GM18858 (cell line): ENCODE measurements around the gene FRG2C.
"Not testable (repeated sequence)": the region's sequence is repeated elsewhere in the genome, so short reads cannot be mapped to it uniquely, and the experiment has no call there.

ENCODE experiments used
- ATAC-seq: cut with Tn5 transposase; IDR thresholded peaks from one replicate; pipeline ENCODE4 v1.9.1; 2021; ENCODE audit not compliant: unreplicated experiment

Gene FRG2C

DNA sequence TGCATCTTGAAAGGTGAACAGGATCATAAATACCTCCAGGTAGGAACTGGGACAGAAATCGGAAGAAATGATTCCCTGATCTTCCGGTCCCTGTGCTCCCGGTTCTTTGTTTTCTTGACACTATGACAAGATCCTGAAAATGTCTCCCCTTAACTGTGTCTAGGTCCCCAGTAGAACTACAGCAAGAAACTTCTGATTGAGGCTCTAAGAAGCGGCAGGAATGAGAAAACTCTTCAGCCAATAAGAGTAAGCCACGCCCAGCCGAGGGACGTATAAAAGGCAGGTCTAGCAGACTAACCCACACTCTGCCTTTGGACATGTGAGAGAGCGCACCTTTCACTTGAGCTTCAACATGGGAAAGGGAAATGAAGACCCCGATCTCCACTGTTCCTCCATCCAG is at the start of gene FRG2C:
TSS of gene FRG2C (plus strand) at position 301 of the 400 bp plus-strand sequence. CDS start at position 353, 52 bp downstream.
- not testable (repeated sequence) for ATAC-seq

DNA sequence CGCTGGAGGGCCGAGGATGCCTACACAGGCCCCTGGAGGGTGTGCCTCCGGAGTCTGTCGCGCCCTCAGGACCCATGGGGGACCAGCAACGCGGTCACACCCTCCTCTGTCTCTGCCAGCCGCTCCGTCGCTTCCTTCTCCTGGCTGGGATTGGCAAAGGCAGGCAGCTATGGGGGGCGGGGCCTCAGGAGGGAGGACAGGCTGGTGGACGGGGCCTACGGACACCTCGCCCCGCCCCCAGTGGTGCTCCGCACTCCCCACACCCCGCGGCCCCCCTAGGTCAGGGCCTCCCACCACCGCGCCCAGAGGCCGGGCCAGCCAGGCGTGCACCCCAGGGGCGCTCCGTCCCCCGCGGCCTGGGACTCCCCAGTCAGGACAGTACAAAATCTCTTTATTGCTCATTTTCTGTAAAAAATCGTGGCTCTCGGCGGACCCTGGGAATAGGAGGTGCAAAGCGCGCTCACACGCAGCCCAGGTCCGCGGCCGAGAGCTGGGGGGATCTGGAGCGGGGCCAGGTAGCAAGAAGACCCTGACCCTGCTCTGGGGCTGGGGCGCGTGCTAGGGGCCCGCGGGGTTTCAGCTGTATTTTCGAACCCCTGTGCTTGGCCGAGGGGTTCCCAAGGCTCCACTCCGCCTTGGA is 45.3 kb upstream of the FRG2C start:
- not testable (repeated sequence) for ATAC-seq

DNA sequence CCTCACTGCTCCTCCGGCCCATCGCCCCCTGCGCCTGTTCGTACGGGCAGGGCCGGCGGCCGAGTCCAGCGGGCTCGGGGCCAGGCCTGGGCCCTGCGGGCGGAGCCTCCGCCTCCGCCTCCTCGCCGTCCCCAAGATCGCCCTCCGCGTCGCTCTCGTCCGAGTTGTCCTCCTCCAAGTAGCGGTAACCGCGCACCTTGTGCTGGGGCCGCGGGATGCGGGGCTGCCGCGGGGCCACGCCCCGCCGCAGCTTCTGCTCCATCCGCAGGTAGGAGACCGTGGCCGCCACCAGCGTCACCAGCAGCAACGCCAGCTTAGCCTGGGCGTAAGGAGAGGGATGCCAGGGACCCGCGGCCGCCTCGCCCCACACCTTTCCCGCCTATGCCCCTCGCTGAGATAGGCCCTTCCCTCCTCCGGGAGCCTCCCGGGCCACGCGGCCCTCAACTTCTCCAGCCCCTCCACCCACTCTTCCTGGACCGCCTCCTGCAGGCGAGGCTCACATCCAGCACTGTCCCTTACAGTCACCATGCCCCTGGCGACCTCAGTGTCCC is 44.6 kb upstream of the FRG2C start:
- ATAC-seq = not testable (repeated sequence)

DNA sequence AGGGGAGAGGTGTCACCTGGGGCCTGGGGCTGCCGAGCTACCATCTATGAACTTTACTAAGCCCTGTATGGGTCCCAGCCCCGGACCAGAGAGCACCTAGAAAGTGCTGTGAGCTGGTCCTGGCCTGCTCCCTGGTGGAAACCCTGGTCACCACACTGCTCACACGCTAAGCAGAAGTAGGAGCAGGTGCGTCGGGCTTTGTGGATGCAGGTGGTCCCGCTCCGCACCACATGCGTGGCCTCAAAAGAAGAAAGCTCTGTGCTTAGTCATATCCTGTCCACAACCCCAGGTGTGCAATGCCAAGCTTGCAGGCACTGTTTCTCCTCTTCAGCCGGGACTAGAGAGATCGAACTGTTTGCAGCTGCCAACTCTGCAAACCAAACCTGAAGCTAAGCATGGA is 42.4 kb upstream of the FRG2C start:
- not testable (repeated sequence) for ATAC-seq

DNA sequence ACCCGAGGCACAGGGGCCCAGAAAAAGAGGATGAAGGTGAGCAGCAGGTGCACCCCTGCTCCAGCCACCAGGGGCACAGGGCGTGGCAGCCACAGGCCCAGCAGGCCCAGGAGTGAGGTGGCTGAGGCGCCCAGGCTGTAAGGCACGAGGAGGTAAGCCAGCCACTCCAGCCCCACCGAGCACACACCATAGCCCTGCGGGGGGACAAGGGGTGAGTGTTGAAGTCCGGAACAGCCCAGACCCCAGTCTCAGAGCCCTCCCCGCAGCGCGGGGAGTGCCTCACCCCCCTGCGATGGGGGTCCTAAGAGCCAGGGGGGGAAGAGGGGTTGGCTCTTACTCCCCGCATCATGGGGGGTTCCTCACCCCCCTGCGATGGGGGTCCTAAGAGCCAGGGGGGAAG is 40.5 kb upstream of the FRG2C start:
- not testable (repeated sequence) for ATAC-seq

DNA sequence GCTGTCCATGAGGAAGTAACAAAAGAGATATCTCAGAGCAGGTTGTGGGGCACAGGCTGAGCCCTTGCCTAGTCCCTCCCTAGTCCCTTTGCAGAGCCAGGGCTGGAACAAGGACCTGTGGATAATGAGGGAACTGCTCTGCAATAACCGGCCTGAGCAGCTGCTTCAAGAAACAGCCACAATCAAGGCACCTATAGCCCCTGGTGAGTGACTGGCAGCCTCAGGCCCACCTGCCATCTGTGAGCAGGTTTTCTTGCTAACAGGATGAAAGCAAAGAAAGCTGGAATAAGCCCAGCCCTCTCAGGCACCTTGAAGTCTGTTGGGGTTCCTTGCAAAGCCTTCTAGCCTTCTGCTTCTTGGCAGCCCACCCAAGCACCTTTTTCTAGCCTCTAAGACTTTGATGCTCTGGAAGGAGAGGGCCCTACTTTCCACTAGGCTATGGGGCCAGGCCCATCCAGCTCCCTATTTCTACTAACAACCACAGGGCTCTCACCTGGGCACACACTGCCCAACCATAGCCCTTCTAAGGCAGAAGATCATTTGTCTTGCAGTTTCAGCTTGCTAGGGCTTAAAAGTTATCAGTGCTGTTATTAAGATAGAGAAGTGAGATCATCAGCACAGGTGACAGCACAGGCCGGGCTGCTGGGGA is 33.1 kb upstream of the FRG2C start:
- not testable (repeated sequence) for ATAC-seq

DNA sequence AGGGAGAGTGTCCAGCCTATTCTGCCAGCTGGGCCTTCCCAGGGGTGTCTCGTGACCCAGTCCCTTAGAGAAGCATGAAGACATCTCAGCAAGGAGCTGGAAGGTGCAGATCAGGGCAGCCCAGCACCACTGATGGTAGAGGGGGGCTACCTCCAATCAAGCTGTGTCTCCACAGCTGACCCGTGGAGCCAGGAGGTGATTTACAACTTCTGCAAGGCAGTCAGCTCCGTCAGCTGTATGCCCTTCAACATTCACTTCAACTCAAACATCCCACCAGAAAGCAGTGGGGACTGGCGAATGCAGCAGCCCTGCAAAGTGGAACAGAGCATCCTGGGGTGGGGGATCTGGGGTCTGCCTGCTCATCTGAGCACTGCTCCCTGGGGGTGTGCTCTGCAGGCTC is 32.6 kb upstream of the FRG2C start:
- no peak for ATAC-seq

DNA sequence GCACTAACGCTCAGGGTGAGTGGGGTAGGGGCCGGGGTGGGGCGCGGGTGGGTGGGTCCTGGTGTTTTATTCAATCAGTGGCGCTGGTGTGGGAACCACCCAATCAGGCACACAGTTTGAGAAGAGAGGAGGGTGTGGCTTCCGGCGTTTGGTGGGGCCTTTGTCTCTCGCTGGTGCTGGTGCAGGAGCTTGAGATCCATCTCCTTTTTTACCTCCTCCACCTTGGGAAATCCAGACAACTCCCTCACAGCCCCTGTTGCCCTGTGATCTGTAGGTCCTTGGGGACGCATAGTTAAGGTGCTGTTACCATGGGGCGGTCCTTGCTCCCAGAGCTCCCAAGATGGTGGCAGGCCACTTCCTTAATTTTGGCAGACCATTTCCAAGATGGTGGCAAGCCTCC is 25.2 kb upstream of the FRG2C start:
- not testable (repeated sequence) for ATAC-seq

DNA sequence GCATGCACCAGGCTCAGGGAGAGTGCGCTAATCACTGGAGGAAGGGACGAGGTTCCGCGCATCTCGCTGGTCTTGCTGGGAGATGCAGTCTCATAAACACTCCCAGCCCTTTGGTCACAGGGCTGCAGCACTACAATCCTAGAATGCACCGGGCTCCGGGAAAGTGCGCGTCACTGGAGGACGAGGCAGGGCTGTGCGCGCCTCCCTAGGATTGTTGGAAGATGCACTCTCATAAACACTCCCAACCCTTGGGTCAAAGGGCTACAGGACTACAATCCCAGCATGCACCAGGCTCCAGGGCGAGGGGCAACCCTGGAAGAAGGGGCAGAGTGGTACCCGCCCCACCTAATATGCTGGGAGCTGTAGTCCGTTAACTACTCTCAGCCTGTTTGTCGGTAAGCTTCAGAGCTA is 23.0 kb upstream of the FRG2C start:
- peak; percentile 51 for ATAC-seq

DNA sequence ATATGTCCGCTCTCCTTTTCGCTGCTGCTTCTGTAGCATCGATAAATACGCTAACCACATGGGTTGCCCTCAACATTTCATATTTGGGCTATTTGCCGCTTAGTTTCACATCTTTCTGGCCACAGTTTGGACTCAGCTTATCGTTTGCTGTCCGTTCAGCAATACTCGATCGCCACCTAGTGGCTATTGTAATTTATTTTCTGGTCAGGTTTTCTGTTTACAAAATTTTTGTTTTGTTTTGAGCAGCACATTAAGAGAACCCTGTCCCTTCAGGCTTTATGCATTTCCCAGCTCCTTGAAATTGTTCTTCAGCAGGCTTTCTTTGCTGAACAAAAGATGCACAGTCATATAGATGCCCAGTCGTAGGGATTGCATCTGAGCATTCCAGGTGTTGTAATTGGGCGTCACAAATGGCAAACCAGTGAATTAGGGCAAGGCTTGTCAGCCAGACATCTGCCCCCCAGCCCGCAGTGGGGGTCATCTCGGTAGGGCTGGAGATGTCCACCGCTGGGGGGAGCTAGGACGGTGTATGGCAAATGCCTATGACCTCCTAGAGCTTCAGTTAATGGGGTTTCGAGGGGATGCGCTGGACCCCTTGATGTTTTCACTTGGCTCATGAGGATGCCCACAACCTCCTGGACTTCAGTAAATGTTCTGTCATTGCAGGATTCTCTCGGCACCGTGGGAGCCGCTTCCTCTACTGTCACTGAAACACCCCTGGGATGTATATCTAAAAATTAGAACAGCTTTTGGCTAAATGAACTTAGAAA is 20.9 kb upstream of the FRG2C start:
- not testable (repeated sequence) for ATAC-seq

DNA sequence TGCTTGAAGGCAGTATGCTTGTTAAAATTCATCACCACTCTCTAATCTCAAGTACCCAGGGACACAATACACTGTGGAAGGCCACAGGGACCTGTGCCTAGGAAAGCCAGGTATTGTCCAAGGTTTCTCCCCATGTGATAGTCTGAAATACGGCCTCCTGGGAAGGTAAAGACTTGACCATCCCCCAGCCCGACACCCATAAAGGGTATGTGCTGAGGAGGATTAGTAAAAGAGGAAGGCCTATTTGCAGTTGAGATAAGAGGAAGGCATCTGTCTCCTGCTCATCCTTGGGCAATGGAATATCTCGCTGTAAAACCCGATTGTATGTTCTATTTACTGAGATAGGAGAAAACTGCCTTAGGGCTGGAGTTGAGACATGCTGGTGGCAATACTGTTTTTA is 18.6 kb upstream of the FRG2C start:
- not testable (repeated sequence) for ATAC-seq

DNA sequence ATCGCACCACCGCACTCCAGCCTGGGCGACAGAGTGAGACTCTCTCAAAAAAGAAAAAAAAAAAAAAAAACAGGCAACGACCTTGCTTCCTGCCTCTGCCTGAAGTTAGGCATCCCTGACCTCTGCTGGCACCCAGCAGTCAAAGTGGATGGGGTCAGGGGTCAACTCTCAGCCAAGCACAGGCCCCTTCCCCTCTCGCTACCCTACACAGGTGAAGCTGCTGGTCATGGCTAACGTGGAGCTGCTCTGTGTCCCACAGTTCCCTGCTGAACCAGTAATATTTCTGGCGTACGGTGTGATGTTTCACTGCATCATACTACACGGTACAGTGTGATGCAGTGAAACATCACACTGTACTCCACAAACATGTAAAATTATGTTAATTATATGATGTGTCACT is 13.9 kb upstream of the FRG2C start:
- no peak for ATAC-seq

DNA sequence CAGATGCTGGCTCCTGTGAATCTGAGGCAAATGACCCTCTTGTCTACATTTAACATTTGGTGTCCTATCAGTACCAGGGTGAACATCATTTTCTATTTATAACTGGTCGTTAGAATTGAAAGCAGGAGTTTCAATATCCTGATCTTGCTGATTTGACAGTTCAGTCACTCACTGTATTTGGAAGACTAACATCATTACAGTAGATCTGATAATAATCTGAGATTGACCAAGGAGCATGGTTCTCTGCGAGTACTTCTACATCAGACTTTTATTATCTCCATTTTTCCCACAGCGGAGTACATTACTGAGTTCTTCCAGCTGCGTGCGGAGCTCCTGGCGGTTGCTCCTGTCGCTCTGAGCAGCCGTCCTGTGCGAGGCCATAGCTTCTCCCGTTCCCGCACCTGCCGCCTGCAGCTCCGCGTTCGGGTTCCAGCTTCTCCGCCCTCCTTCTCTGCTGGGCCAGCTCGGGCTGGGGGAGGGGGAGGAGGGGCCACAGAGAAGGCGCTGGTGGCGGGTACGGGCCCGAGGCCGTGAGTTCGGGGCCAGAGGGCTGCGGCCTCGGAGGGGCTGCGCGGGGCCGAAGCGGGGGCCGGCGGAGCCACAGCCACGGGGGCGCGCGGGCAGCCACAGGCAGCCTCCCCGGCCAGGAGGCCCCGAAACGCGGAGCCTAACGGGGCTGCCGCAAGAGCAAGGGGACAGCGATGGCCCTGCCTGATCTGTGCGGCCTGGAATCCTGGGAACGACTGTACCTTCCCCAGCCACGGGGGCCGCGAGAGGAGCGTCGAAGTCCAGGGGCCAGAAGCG is 8.8 kb upstream of the FRG2C start:
- ATAC-seq = not testable (repeated sequence)

DNA sequence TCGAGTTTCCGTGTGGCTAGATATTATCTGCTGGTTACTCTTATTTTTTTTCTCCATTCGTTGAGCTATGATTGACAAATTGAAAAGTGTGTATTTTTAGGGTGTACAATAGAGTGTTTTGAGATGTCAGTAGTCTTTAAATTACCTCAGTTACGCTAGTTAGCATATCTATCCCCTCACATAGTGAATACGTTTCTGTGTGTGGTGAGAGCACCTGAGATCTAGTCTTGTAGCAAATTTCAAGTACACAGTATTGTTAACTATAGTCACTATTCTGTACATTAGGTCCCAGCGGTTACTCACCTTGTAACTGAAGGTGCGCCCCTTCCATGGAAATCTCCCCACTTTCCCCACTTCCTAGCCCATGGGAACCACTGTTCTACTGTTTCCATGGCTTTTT is 8.2 kb upstream of the FRG2C start:
- ATAC-seq = not testable (repeated sequence)

DNA sequence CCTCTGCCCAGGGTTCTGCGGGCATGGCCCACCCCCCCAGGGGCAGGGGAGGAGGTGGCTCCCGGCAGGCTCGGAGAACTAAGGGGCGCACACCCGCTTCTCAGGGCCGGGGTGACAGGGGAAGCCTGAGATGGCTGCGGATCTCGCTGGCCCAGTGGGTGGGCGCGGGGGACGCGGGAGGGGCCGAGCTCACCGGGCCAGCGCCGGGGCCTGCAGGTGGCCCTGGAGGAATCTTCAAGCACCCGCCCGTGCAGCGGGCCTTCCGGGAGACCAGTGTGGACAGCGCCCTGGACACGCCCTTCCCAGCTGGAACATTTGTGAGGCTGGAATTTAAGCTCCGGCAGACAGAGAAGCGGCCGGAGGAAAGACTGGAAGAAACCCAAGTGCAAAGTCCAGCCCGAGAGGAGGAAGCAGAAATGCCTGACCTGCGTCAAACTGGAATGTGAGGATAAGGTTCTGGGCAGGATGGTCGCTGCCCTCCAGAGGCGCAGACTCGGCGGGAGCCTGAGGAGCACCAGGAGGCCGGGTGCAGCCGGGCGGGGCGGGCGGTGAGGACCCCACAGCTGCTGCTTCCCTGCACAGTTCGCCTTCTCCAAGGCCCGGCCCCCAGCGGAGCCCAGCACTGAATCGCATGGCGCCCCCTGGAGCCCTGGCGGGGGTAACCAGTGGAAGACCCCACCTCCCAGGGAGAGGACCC is 5.6 kb upstream of the FRG2C start:
- not testable (repeated sequence) for ATAC-seq

DNA sequence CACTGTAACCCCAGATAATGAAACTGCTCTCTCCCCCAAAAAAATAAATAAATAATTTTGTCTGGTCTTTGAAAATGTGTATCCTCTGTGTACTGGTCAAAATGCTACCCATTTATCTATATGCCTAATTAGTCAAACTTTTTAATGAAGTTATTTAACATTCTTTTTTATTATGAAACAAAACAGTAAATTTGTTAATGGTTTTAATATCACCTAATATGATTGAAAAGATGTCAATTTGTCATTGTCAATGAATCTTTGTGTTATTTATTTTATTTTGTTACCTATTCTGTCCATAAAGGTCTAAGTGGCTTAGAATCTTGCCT is 5.1 kb upstream of the FRG2C start:
- not testable (repeated sequence) for ATAC-seq

DNA sequence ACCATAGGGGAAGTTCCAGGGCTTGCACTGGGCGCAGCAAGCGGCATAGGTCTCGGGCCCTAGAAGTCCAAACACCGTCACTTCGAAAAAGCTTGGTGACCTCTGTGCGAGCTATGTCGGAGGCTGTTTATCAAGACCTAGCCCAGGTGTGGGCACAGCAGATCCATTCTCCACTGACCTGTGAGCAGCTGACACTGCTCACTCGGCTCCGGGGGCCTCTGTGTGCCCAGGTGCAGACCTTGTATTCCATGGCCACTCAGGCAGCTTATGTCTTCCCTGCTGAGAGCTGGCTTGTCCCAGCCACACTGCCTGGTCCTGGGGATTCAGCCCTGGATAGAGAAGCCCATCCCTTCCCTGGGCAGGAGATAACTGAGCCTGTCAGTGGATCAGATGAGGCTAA is 1.5 kb downstream of the FRG2C start:
- not testable (repeated sequence) for ATAC-seq

DNA sequence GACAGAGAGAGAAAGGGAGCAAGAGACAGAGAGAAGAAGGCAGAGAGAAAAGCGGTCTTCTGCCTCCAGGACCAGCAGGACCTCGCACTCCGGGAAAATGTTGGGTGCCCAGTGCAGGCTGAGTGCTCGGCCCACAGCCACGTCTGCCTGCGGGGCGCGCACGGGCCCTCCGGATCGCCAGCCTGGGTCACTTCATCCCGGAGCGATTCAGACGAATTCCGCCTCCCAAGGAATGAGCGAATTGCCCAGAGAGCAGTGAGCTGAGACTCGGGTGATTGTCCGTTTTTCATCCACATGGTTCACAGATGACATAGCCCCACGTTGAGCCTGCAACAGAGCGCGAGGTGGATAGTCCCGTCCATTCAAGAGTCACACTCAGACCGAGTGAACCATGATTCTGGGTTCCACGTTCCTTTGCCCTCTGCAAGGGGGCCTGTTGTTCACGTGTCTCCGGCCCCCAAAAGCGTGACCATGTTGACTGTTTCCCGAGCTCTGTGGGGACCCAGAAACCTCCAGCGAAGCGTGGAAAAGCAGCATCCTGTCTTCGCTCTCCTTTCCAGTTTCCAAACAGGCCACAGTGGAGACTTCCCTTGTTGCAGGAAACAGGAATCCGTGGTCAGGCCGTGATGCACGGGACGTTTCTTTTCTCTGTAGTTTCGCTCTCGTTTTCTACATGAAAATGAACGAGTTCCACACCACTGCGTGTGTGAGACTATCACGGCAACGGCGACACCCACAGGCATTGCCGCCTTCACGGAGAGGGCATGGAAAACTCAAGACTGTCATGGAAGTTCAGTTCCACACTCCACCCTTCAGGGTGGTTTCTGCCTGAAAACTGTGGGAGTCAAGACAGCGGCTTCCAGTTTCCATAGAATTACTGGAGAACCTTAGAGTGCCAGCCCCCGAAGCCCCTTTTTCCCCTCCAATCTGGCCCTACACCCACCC is 3.9 kb downstream of the FRG2C start:
- ATAC-seq = not testable (repeated sequence)

DNA sequence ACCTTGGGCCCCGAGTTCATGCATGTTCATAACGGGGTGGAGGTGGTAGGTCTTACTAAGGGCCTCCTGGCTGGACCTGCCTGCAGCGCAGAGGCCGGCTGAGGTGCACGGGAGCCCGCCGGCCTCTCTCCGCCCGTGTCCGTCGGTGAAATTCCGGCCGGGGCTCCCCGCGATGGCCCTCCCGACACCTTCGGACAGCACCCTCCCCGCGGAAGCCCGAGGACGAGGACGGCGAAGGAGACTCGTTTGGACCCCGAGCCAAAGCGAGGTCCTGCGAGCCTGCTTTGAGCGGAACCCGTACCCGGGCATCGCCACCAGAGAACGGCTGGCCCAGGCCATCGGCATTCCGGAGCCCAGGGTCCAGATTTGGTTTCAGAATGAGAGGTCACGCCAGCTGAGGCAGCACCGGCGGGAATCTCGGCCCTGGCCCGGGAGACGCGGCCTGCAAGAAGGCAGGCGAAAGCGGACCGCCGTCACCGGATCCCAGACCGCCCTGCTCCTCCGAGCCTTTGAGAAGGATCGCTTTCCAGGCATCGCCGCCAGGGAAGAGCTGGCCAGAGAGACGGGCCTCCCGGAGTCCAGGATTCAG is 4.7 kb downstream of the FRG2C start:
- not testable (repeated sequence) for ATAC-seq
